ENCODE measurements around the gene PLCB4. TPM values are rescaled to one million over a fixed set of nuclear protein-coding genes. Genes with fewer than 3 reads are reported as not detected.

Gene PLCB4
- total RNA-seq, 2 experiments from 2014 or later, result not detected

- Mint-ChIP-seq H3K27ac (no peak overlapping the region), H3K9me3 (ENCODE audit: insufficient read depth) (peaks cover 3% of the 10 kb centered on the region), H3K4me1 (ENCODE audit: low read depth) (no peaks in the 10 kb centered on the region), H3K36me3 (ENCODE audit: low read depth) (no peaks in the 10 kb centered on the region), H3K27me3 (ENCODE audit: low read depth) (no peaks in the 10 kb centered on the region), H3K4me3 (no peak overlapping the region)
- no peak for ATAC-seq
- ChIA-PET CTCF (no interaction called here), POLR2A (interaction anchor here (0.7 kb wide), 1 partner anchor 96 kb away, joined by 5 read pairs; no protein-coding TSS in a partner anchor)
- no peak for DNase-seq
Observed at GRCh38 chr20:9139106-9139833, 70.4 kb downstream of the PLCB4 start.

- Mint-ChIP-seq H3K36me3 (ENCODE audit: low read depth) (no peaks in the 10 kb centered on the region), H3K4me3 (no peak overlapping the region), H3K27me3 (ENCODE audit: low read depth) (no peaks in the 10 kb centered on the region), H3K4me1 (ENCODE audit: low read depth) (no peaks in the 10 kb centered on the region), H3K27ac (no peak overlapping the region), H3K9me3 (ENCODE audit: insufficient read depth) (peaks cover 3% of the 10 kb centered on the region)
- ATAC-seq (no peak), DNase-seq (no peak)
- POLR2A ChIA-PET, result no interaction called here
- CTCF ChIA-PET, result no interaction called here
Observed at GRCh38 chr20:9140162-9140760, 71.4 kb downstream of the PLCB4 start.

GRCh38 chr20:9141070-9141469 lies 72.2 kb downstream of the PLCB4 start:
- Mint-ChIP-seq H3K4me3 (no peak overlapping the region), H3K36me3 (ENCODE audit: low read depth) (no peaks in the 10 kb centered on the region)

GRCh38 chr20:9141921-9142320 lies 73.0 kb downstream of the PLCB4 start:
- H3K4me1 Mint-ChIP-seq (ENCODE audit: low read depth), result no peaks in the 10 kb centered on the region
- peaks cover 3% of the 10 kb centered on the region for H3K9me3 Mint-ChIP-seq (ENCODE audit: insufficient read depth)
- DNase-seq (no peak), ATAC-seq (no peak)
- no peak overlapping the region for H3K4me3 Mint-ChIP-seq
- H3K27ac Mint-ChIP-seq, result no peak overlapping the region
- H3K27me3 Mint-ChIP-seq (ENCODE audit: low read depth), result no peaks in the 10 kb centered on the region
- no peaks in the 10 kb centered on the region for H3K36me3 Mint-ChIP-seq (ENCODE audit: low read depth)
- ChIA-PET POLR2A (no interaction called here), CTCF (no interaction called here)

More at GRCh38 chr20:9141070-9141469, 72.2 kb downstream of the PLCB4 start:
- H3K9me3 Mint-ChIP-seq (ENCODE audit: insufficient read depth), result peaks cover 3% of the 10 kb centered on the region
- ATAC-seq (no peak), DNase-seq (no peak)
- no peaks in the 10 kb centered on the region for H3K27me3 Mint-ChIP-seq (ENCODE audit: low read depth)
- CTCF ChIA-PET, result no interaction called here
- H3K4me1 Mint-ChIP-seq (ENCODE audit: low read depth), result no peaks in the 10 kb centered on the region
- POLR2A ChIA-PET, result no interaction called here
- no peak overlapping the region for H3K27ac Mint-ChIP-seq

GRCh38 chr20:9142809-9143208 lies 73.9 kb downstream of the PLCB4 start:
- no peaks in the 10 kb centered on the region for H3K27me3 Mint-ChIP-seq (ENCODE audit: low read depth)
- H3K27ac Mint-ChIP-seq, result no peak overlapping the region
- DNase-seq (no peak), ATAC-seq (no peak)
- no peak overlapping the region for H3K4me3 Mint-ChIP-seq
- no peaks in the 10 kb centered on the region for H3K4me1 Mint-ChIP-seq (ENCODE audit: low read depth)
- ChIA-PET POLR2A (no interaction called here), CTCF (no interaction called here)
- no peaks in the 10 kb centered on the region for H3K36me3 Mint-ChIP-seq (ENCODE audit: low read depth)
- peaks cover 3% of the 10 kb centered on the region for H3K9me3 Mint-ChIP-seq (ENCODE audit: insufficient read depth)

- Mint-ChIP-seq H3K27ac (no peak overlapping the region), H3K36me3 (ENCODE audit: low read depth) (no peaks in the 10 kb centered on the region), H3K27me3 (ENCODE audit: low read depth) (no peaks in the 10 kb centered on the region), H3K9me3 (ENCODE audit: insufficient read depth) (peaks cover 3% of the 10 kb centered on the region), H3K4me1 (ENCODE audit: low read depth) (no peaks in the 10 kb centered on the region), H3K4me3 (no peak overlapping the region)
- ChIA-PET POLR2A (no interaction called here), CTCF (no interaction called here)
- DNase-seq (no peak), ATAC-seq (no peak)
Observed at GRCh38 chr20:9143926-9144325, 75.0 kb downstream of the PLCB4 start.

GRCh38 chr20:9144643-9145042 lies 75.8 kb downstream of the PLCB4 start:
- no peaks in the 10 kb centered on the region for H3K4me1 Mint-ChIP-seq (ENCODE audit: low read depth)
- H3K9me3 Mint-ChIP-seq (ENCODE audit: insufficient read depth), result peaks cover 3% of the 10 kb centered on the region
- no peak for ATAC-seq
- POLR2A ChIA-PET, result no interaction called here
- H3K27ac Mint-ChIP-seq, result no peak overlapping the region
- H3K27me3 Mint-ChIP-seq (ENCODE audit: low read depth), result no peaks in the 10 kb centered on the region
- CTCF ChIA-PET, result no interaction called here
- H3K4me3 Mint-ChIP-seq, result no peak overlapping the region
- no peaks in the 10 kb centered on the region for H3K36me3 Mint-ChIP-seq (ENCODE audit: low read depth)
- no peak for DNase-seq

GRCh38 chr20:9145142-9145541 lies 76.3 kb downstream of the PLCB4 start:
- no peaks in the 10 kb centered on the region for H3K36me3 Mint-ChIP-seq (ENCODE audit: low read depth)
- no peak for ATAC-seq
- no peak for DNase-seq
- no peaks in the 10 kb centered on the region for H3K27me3 Mint-ChIP-seq (ENCODE audit: low read depth)
- CTCF ChIA-PET, result no interaction called here
- POLR2A ChIA-PET, result no interaction called here
- no peak overlapping the region for H3K27ac Mint-ChIP-seq
- no peak overlapping the region for H3K4me3 Mint-ChIP-seq
- no peaks in the 10 kb centered on the region for H3K4me1 Mint-ChIP-seq (ENCODE audit: low read depth)
- H3K9me3 Mint-ChIP-seq (ENCODE audit: insufficient read depth), result peaks cover 1% of the 10 kb centered on the region

GRCh38 chr20:9146649-9147048 lies 77.8 kb downstream of the PLCB4 start:
- ATAC-seq, result no peak
- H3K9me3 Mint-ChIP-seq (ENCODE audit: insufficient read depth), result no peaks in the 10 kb centered on the region
- H3K4me1 Mint-ChIP-seq (ENCODE audit: low read depth), result no peaks in the 10 kb centered on the region
- no peak overlapping the region for H3K4me3 Mint-ChIP-seq
- no peaks in the 10 kb centered on the region for H3K27me3 Mint-ChIP-seq (ENCODE audit: low read depth)
- CTCF ChIA-PET, result no interaction called here
- no peak for DNase-seq
- no peaks in the 10 kb centered on the region for H3K36me3 Mint-ChIP-seq (ENCODE audit: low read depth)
- H3K27ac Mint-ChIP-seq, result no peak overlapping the region
- POLR2A ChIA-PET, result no interaction called here

- no peaks in the 10 kb centered on the region for H3K36me3 Mint-ChIP-seq (ENCODE audit: low read depth)
- H3K4me1 Mint-ChIP-seq (ENCODE audit: low read depth), result no peaks in the 10 kb centered on the region
- ChIA-PET POLR2A (no interaction called here), CTCF (no interaction called here)
- ATAC-seq, result no peak
- H3K9me3 Mint-ChIP-seq (ENCODE audit: insufficient read depth), result no peaks in the 10 kb centered on the region
- no peaks in the 10 kb centered on the region for H3K27me3 Mint-ChIP-seq (ENCODE audit: low read depth)
- no peak overlapping the region for H3K27ac Mint-ChIP-seq
- DNase-seq, result no peak
- no peak overlapping the region for H3K4me3 Mint-ChIP-seq
Observed at GRCh38 chr20:9147547-9148024, 78.7 kb downstream of the PLCB4 start.

GRCh38 chr20:9148291-9148690 lies 79.4 kb downstream of the PLCB4 start:
- Mint-ChIP-seq H3K36me3 (ENCODE audit: low read depth) (no peaks in the 10 kb centered on the region), H3K27me3 (ENCODE audit: low read depth) (no peaks in the 10 kb centered on the region), H3K27ac (no peak overlapping the region), H3K4me3 (no peak overlapping the region), H3K9me3 (ENCODE audit: insufficient read depth) (no peaks in the 10 kb centered on the region), H3K4me1 (ENCODE audit: low read depth) (no peaks in the 10 kb centered on the region)
- no peak for DNase-seq
- POLR2A ChIA-PET, result no interaction called here
- no peak for ATAC-seq
- CTCF ChIA-PET, result no interaction called here

GRCh38 chr20:9149087-9149486 lies 80.2 kb downstream of the PLCB4 start:
- no peak overlapping the region for H3K27ac Mint-ChIP-seq
- no peak overlapping the region for H3K4me3 Mint-ChIP-seq
- no peaks in the 10 kb centered on the region for H3K27me3 Mint-ChIP-seq (ENCODE audit: low read depth)
- ATAC-seq (no peak), DNase-seq (no peak)
- H3K9me3 Mint-ChIP-seq (ENCODE audit: insufficient read depth), result no peaks in the 10 kb centered on the region
- no peaks in the 10 kb centered on the region for H3K4me1 Mint-ChIP-seq (ENCODE audit: low read depth)
- POLR2A ChIA-PET, result no interaction called here
- CTCF ChIA-PET, result no interaction called here
- H3K36me3 Mint-ChIP-seq (ENCODE audit: low read depth), result no peaks in the 10 kb centered on the region

GRCh38 chr20:9149796-9150195 lies 80.9 kb downstream of the PLCB4 start:
- Mint-ChIP-seq H3K9me3 (ENCODE audit: insufficient read depth) (no peaks in the 10 kb centered on the region), H3K4me3 (no peak overlapping the region), H3K27me3 (ENCODE audit: low read depth) (no peaks in the 10 kb centered on the region), H3K36me3 (ENCODE audit: low read depth) (no peaks in the 10 kb centered on the region), H3K4me1 (ENCODE audit: low read depth) (no peaks in the 10 kb centered on the region), H3K27ac (no peak overlapping the region)
- ChIA-PET CTCF (no interaction called here), POLR2A (no interaction called here)
- DNase-seq, result no peak
- ATAC-seq, result no peak

All from activated CD8-positive, alpha-beta T cell treated with anti-CD3 and anti-CD28 coated beads, Interleukin-2, amount 10 ng/mL, durations not matched to agents 7 days and 5 days (primary cell).